SHP77 (cell line): ENCODE measurements around the gene C17orf67.
"Not testable (repeated sequence)": the region's sequence is repeated elsewhere in the genome, so short reads cannot be mapped to it uniquely, and the experiment has no call there.

Source experiments
- DNase-seq, 2 experiments: peaks; one replicate each; lab custom pipeline; 2025; lab: John Stamatoyannopoulos, UW

The C17orf67 gene

GRCh38 chr17:56773124-56773523, 60.6 kb downstream of the C17orf67 start:
- DNase-seq = no peak

- DNase-seq = no peak
Observed at GRCh38 chr17:56772442-56772841, 61.3 kb downstream of the C17orf67 start.

- no peak for DNase-seq
Observed at GRCh38 chr17:56771975-56772374, 61.7 kb downstream of the C17orf67 start.

- DNase-seq = no peak
Observed at GRCh38 chr17:56771563-56771962, 62.2 kb downstream of the C17orf67 start.

GRCh38 chr17:56770427-56770826, 63.3 kb downstream of the C17orf67 start:
- no peak for DNase-seq

- no peak for DNase-seq
Observed at GRCh38 chr17:56765449-56765848, 68.3 kb downstream of the C17orf67 start.

GRCh38 chr17:56762988-56763387, 70.7 kb downstream of the C17orf67 start:
- DNase-seq = no peak

- DNase-seq = no peak
Observed at GRCh38 chr17:56762144-56762543, 71.6 kb downstream of the C17orf67 start.

- no peak for DNase-seq
Observed at GRCh38 chr17:56761387-56761786, 72.3 kb downstream of the C17orf67 start.

GRCh38 chr17:56757611-56758010, 76.1 kb downstream of the C17orf67 start:
- not testable (repeated sequence) for DNase-seq

GRCh38 chr17:56756536-56756935, 77.2 kb downstream of the C17orf67 start:
- no peak for DNase-seq

GRCh38 chr17:56755310-56755709, 78.4 kb downstream of the C17orf67 start:
- no peak for DNase-seq

GRCh38 chr17:56754523-56755208, 79.1 kb downstream of the C17orf67 start:
- no peak for DNase-seq

GRCh38 chr17:56752263-56752836, 81.4 kb downstream of the C17orf67 start:
- no peak for DNase-seq

- DNase-seq = no peak
Observed at GRCh38 chr17:56751145-56751738, 82.5 kb downstream of the C17orf67 start.

- no peak for DNase-seq
Observed at GRCh38 chr17:56744721-56745120, 89.0 kb downstream of the C17orf67 start.

GRCh38 chr17:56742601-56743000, 91.1 kb downstream of the C17orf67 start:
- DNase-seq = no peak
